Measurements from ENCODE around the gene FAM83G.

Gene FAM83G

GRCh38 chr17:18964550-18964949, 40.0 kb downstream of the FAM83G start:
- DNase-seq (ENCODE audit: low spot score) = no peak
- Histone ChIP-seq H3K27ac (no peak overlapping the region), H3K4me3 (no peak overlapping the region)
- no peak for TF ChIP-seq CTCF (IDR thresholded peaks at IDR 0.05)

- no peak for DNase-seq (ENCODE audit: low spot score)
- TF ChIP-seq CTCF (IDR thresholded peaks at IDR 0.05) = no peak
- Histone ChIP-seq H3K4me3 (no peak overlapping the region), H3K27ac (no peak overlapping the region)
Measured at GRCh38 chr17:18964018-18964351, 40.6 kb downstream of the FAM83G start.

- no peak for DNase-seq (ENCODE audit: low spot score)
- TF ChIP-seq CTCF (IDR thresholded peaks at IDR 0.05) = no peak
- H3K4me3 ChIP-seq = no peak overlapping the region
- H3K27ac ChIP-seq = no peak overlapping the region
Measured at GRCh38 chr17:18963126-18964017, 41.2 kb downstream of the FAM83G start.

GRCh38 chr17:18962494-18962815, 42.1 kb downstream of the FAM83G start:
- H3K27ac ChIP-seq = peak overlapping the region in 1 of 2 donors; percentile 5
- H3K4me3 ChIP-seq = no peak overlapping the region
- no peak for DNase-seq (ENCODE audit: low spot score)
- TF ChIP-seq CTCF (IDR thresholded peaks at IDR 0.05) = no peak

- peak overlapping the region in 1 of 2 donors; percentile 5 for H3K27ac ChIP-seq
- no peak for TF ChIP-seq CTCF (IDR thresholded peaks at IDR 0.05)
Measured at GRCh38 chr17:18961634-18962493, 42.7 kb downstream of the FAM83G start.

GRCh38 chr17:18960803-18961511, 43.6 kb downstream of the FAM83G start:
- H3K27ac ChIP-seq = no peak overlapping the region
- DNase-seq (ENCODE audit: low spot score) = no peak
- no peak overlapping the region for H3K4me3 ChIP-seq
- peak; percentile 94 for TF ChIP-seq CTCF (IDR thresholded peaks at IDR 0.05)

More at GRCh38 chr17:18961634-18962493, 42.7 kb downstream of the FAM83G start:
- no peak for DNase-seq (ENCODE audit: low spot score)
- H3K4me3 ChIP-seq = no peak overlapping the region
